HepG2 (cell line): ENCODE data around the gene HDGF.

ENCODE experiments used
- EZH2 ChIP-seq: conservative IDR thresholded peaks from 2 replicates; pipeline ENCODE4 v1.6.1; 2012; ENCODE audit warnings: mild to moderate bottlenecking, low read depth, low read length, moderate library complexity
- MAFK ChIP-seq, 2 experiments: IDR thresholded peaks in 1 of 2; conservative IDR thresholded peaks in 1 of 2; 2 replicates each; pipeline ENCODE4 v1.6.1; 2011; ENCODE audit warnings: improper control_type of control experiment in 2 of 2, low read length in 2 of 2
- SRSF1 ChIP-seq: fragments of 200-400 bp; formaldehyde crosslinking; optimal IDR thresholded peaks from 2 replicates; pipeline ENCODE3; 2017; ENCODE audit warnings: mild to moderate bottlenecking, low read depth, low read length, moderate library complexity
- ZNF382 ChIP-seq: sonication (generic); formaldehyde crosslinking; IDR thresholded peaks from 2 replicates; pipeline ENCODE4 v1.5.0; 2020; ENCODE audit warnings: missing genetic modification reagents, mild to moderate bottlenecking, borderline replicate concordance
- ZSCAN29 ChIP-seq: sonication (generic); formaldehyde crosslinking; conservative IDR thresholded peaks from 2 replicates; pipeline ENCODE4 v1.4.0; 2020; ENCODE audit warnings: mild to moderate bottlenecking, missing genetic modification reagents

DNA sequence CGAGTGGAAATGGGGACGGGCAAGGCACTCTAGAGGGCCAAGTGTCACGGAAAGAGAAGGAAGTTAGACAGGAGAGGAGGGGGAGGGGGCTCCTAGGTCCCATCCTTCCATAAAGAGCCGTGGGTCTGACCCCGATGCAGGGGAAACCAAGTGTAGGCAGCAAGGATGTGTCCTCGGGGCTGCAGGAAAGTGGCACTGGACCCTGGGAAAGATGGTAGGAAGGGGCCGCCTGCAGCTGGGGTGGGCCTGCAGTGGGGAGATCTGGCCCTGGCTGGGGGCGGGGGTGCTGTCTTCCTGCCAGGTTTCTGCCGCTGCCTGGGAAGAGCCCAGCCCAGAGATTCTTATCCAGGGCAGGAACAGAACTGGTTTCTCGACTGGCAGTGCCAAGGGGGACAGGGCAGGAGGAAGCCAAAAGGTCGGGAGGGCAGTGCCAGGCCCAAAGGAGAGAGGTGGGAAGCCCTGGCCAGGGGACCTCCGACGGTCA lies 59.0 kb downstream of the HDGF start:
- TF ChIP-seq ZNF382 (CRISPR knock-in tag) (no peak), ZSCAN29 (no peak), EZH2 (no peak), SRSF1 (no peak), MAFK (conservative IDR thresholded peaks at IDR 0.05 in 1 of 2, IDR thresholded peaks at IDR 0.05 in 1 of 2; ENCODE audit: low read length in 2 of 2) (no peak)
